ENCODE data around the gene CSNK2A1.

DNA sequence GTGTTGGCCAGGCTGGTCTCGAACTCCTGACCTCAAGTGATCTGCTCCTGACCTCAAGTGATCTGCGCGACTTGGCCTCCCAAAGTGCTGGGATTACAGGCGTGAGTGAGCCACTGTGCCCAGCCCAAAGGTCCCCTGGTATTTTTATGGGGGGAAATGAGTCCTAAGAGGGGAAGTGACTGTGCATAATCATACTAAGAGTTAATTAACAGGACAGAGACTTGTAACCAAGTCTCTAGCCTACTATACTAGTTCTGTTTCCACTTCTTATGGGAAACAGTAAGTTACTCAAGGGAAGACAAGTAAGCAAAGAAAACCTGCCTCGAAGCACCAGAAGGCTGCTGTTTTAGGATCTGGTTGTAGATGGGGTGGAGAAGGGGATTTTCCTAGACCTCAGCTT lies 38.6 kb upstream of the CSNK2A1 start:
- TF ChIP-seq, protein P1, sequence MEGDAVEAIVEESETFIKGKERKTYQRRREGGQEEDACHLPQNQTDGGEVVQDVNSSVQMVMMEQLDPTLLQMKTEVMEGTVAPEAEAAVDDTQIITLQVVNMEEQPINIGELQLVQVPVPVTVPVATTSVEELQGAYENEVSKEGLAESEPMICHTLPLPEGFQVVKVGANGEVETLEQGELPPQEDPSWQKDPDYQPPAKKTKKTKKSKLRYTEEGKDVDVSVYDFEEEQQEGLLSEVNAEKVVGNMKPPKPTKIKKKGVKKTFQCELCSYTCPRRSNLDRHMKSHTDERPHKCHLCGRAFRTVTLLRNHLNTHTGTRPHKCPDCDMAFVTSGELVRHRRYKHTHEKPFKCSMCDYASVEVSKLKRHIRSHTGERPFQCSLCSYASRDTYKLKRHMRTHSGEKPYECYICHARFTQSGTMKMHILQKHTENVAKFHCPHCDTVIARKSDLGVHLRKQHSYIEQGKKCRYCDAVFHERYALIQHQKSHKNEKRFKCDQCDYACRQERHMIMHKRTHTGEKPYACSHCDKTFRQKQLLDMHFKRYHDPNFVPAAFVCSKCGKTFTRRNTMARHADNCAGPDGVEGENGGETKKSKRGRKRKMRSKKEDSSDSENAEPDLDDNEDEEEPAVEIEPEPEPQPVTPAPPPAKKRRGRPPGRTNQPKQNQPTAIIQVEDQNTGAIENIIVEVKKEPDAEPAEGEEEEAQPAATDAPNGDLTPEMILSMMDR (IDR thresholded peaks at IDR 0.05), result no peak
- TF ChIP-seq POLR2A (IDR thresholded peaks at IDR 0.05), result no peak

Measured in adrenal gland (tissue), 5 donors.